Measurements from ENCODE around the gene KCNQ1OT1. TPM values are rescaled to one million over a fixed set of nuclear protein-coding genes. Genes with fewer than 3 reads are reported as not detected.

The KCNQ1OT1 gene
- polyA plus RNA-seq, 1 of the 3 experiments (the other 2 are of a cell fraction), result 0.03 TPM

- CTCF ChIA-PET, result interaction anchor here (0.6 to 9.0 kb wide), 4 partner anchors 105 to 203 kb away, joined by 3 to 52 read pairs (median 7); no protein-coding TSS in a partner anchor
- POLR2A ChIA-PET, result no interaction called here
- peaks cover 0 to 28% of the 10 kb centered on the region in 2 experiments; a peak in 1 of 4 replicates for H3K4me1 ChIP-seq (ENCODE audit: control insufficient read depth in 1 of 2, insufficient read depth in 2 of 2, low read depth in 1 of 2, low read length in 1 of 2)
- no peak for DNase-seq
- WGBS (ENCODE audit: low lambda C conversion rate), result 50% methylated on average over 1 of the region's 1 CpG
- peaks cover 22% of the 10 kb centered on the region; the same call in 1 of the 2 replicates for H3K79me2 ChIP-seq (ENCODE audit: insufficient read depth)
- no peaks in the 10 kb centered on the region for H3F3A ChIP-seq (replicated peaks; ENCODE audit: insufficient read depth)
- H3K36me3 ChIP-seq (replicated peaks in 1 of 2; ENCODE audit: control insufficient read depth in 1 of 2, insufficient read depth in 2 of 2, low read length in 1 of 2), result no peaks in the 10 kb centered on the region
- H3K9me2 ChIP-seq, result no peaks in the 10 kb centered on the region
- no peaks in the 10 kb centered on the region for H3K9me3 ChIP-seq
- no peak overlapping the region for H3K27ac ChIP-seq (ENCODE audit: low read depth in 2 of 2, low read length in 1 of 2)
- no peak overlapping the region for H2AFZ ChIP-seq (ENCODE audit: low read depth)
- H3K4me2 ChIP-seq, result no peak overlapping the region
- H4K20me1 ChIP-seq (ENCODE audit: insufficient read depth), result peaks cover 53% of the 10 kb centered on the region
- TF ChIP-seq RFX5 (IDR thresholded peaks at IDR 0.05; ENCODE audit: low read length), result no peak
- no peak for TF ChIP-seq FOXM1 (IDR thresholded peaks at IDR 0.05; ENCODE audit: low read depth)
- no peak for TF ChIP-seq FOSL2 (IDR thresholded peaks at IDR 0.05; ENCODE audit: borderline replicate concordance, low read depth)
- TF ChIP-seq FOXJ3 (CRISPR knock-in tag; IDR thresholded peaks at IDR 0.05), result no peak
- no peak for TF ChIP-seq GATA2 (CRISPR knock-in tag; IDR thresholded peaks at IDR 0.05)
- no peak for TF ChIP-seq YY1 (IDR thresholded peaks at IDR 0.05; ENCODE audit: low read depth)
- TF ChIP-seq NFIC (IDR thresholded peaks at IDR 0.05; ENCODE audit: borderline replicate concordance), result no peak
- TF ChIP-seq SMC3 (IDR thresholded peaks at IDR 0.05; ENCODE audit: low read depth, low read length), result no peak
- no peak for TF ChIP-seq PBX3 (IDR thresholded peaks at IDR 0.05)
- TF ChIP-seq SIN3A (IDR thresholded peaks at IDR 0.05; ENCODE audit: borderline replicate concordance, low read depth, low read length), result no peak
- no peak for TF ChIP-seq JUND (IDR thresholded peaks at IDR 0.05)
- TF ChIP-seq POLR2AphosphoS5 (IDR thresholded peaks at IDR 0.05; ENCODE audit: low read depth, low read length), result no peak
- TF ChIP-seq MXI1 (IDR thresholded peaks at IDR 0.05; ENCODE audit: low read depth, low read length), result no peak
- no peak for TF ChIP-seq ZBTB33 (IDR thresholded peaks at IDR 0.05; ENCODE audit: borderline replicate concordance, low read depth)
- H3K27me3 ChIP-seq (ENCODE audit: insufficient read depth), result no peaks in the 10 kb centered on the region
- no peak overlapping the region for H3K4me3 ChIP-seq (ENCODE audit: low read depth in 2 of 2, low read length in 1 of 2)
- H3K9ac ChIP-seq, result no peak overlapping the region
These were observed 15.2 kb downstream of the KCNQ1OT1 start for GRCh38 chr11:2684581-2684980.

GRCh38 chr11:2683806-2684205, 16.0 kb downstream of the KCNQ1OT1 start:
- H3K4me2 ChIP-seq, result no peak overlapping the region
- no peak for DNase-seq
- no peaks in the 10 kb centered on the region for H3F3A ChIP-seq (replicated peaks; ENCODE audit: insufficient read depth)
- ChIA-PET CTCF (interaction anchor here (0.9 to 9.0 kb wide), 3 partner anchors 22 to 204 kb away, joined by 3 to 52 read pairs (median 11); no protein-coding TSS in a partner anchor), POLR2A (no interaction called here)
- no peaks in the 10 kb centered on the region for H3K9me3 ChIP-seq
- H3K9ac ChIP-seq, result no peak overlapping the region
- H3K27ac ChIP-seq (ENCODE audit: low read depth in 2 of 2, low read length in 1 of 2), result no peak overlapping the region
- H3K79me2 ChIP-seq (ENCODE audit: insufficient read depth), result peaks cover 18% of the 10 kb centered on the region; the same call in 1 of the 2 replicates
- no peak overlapping the region for H3K4me3 ChIP-seq (ENCODE audit: low read depth in 2 of 2, low read length in 1 of 2)
- 64% methylated on average over 4 of the region's 4 CpGs for WGBS (ENCODE audit: low lambda C conversion rate)
- no peak for TF ChIP-seq USF1 (IDR thresholded peaks at IDR 0.05; ENCODE audit: borderline replicate concordance, low read depth)
- no peak for TF ChIP-seq CTCF (IDR thresholded peaks at IDR 0.05)
- no peak for TF ChIP-seq EP300 (IDR thresholded peaks at IDR 0.05; ENCODE audit: borderline replicate concordance in 1 of 2, low read depth in 1 of 2, low read length in 1 of 2)
- TF ChIP-seq JUND (IDR thresholded peaks at IDR 0.05), result no peak
- no peak for TF ChIP-seq NRF1 (IDR thresholded peaks at IDR 0.05; ENCODE audit: low read depth, low read length)
- TF ChIP-seq ZBTB33 (IDR thresholded peaks at IDR 0.05; ENCODE audit: borderline replicate concordance, low read depth), result no peak
- no peaks in the 10 kb centered on the region for H3K36me3 ChIP-seq (replicated peaks in 1 of 2; ENCODE audit: control insufficient read depth in 1 of 2, insufficient read depth in 2 of 2, low read length in 1 of 2)
- H3K4me1 ChIP-seq (ENCODE audit: control insufficient read depth in 1 of 2, insufficient read depth in 2 of 2, low read depth in 1 of 2, low read length in 1 of 2), result peaks cover 0 to 25% of the 10 kb centered on the region in 2 experiments; a peak in 2 of 4 replicates
- peaks cover 49% of the 10 kb centered on the region for H4K20me1 ChIP-seq (ENCODE audit: insufficient read depth)
- no peaks in the 10 kb centered on the region for H3K9me2 ChIP-seq
- no peaks in the 10 kb centered on the region for H3K27me3 ChIP-seq (ENCODE audit: insufficient read depth)
- no peak overlapping the region for H2AFZ ChIP-seq (ENCODE audit: low read depth)

Data from SK-N-SH (cell line).